ENCODE measurements around the gene ZBTB17. TPM values are rescaled to one million over a fixed set of nuclear protein-coding genes. Genes with fewer than 3 reads are reported as not detected.

ZBTB17 gene
- total and polyA plus RNA-seq, 2 of the 8 experiments (the other 6 are each of a cell fraction or from before 2014, with no cell fraction given) = 24.7 to 36.2 TPM

DNA sequence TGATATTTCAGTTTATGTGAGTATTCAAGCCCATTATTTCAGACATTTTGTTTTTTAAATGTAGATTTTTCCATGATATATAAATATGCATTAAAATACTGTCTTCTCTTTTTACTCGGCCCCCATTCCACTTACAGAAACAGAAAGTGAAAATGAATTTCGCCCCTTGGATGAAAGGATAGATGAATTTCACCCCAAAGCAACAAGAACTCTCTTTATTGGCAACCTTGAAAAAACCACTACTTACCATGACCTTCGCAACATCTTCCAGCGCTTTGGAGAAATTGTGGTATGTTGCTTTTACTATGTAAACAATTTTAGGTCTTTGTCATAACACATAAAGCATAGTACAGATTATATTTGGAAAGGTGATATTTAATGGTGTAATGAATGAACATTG is 59.9 kb downstream of the ZBTB17 start:
- Histone ChIP-seq H2BK120ac (replicated peaks; ENCODE audit: low read depth, low read length) (no peak overlapping the region), H2AK5ac (ENCODE audit: low read depth, low read length) (no peak overlapping the region), H3K18ac (ENCODE audit: extremely low read depth, low read length) (no peak overlapping the region), H3K27ac (ENCODE audit: low read depth, low read length) (no peak overlapping the region), H3K9me3 (ENCODE audit: insufficient read depth in 2 of 2, low read depth in 1 of 2, low read length in 1 of 2) (no peaks in the 10 kb centered on the region), H4K5ac (ENCODE audit: insufficient read length, low read depth, low read length) (no peak overlapping the region), H3K4me3 (ENCODE audit: extremely low read depth in 1 of 4, insufficient read depth in 2 of 4, low read depth in 3 of 4, low read length in 4 of 4) (no peak overlapping the region), H3K23me2 (ENCODE audit: low read depth, low read length) (no peaks in the 10 kb centered on the region), H3K4me2 (ENCODE audit: insufficient read depth in 1 of 2, low read depth in 2 of 2, low read length in 2 of 2) (no peak overlapping the region), H2AFZ (ENCODE audit: low read length) (no peak overlapping the region), H2BK12ac (ENCODE audit: low read depth, low read length) (no peak overlapping the region), H2BK15ac (ENCODE audit: low read length) (no peak overlapping the region), H4K20me1 (replicated peaks in 1 of 2; ENCODE audit: control insufficient read depth in 1 of 2, insufficient read depth in 2 of 2, low read length in 2 of 2) (no peaks in the 10 kb centered on the region), H3K27me3 (replicated peaks in 1 of 4; ENCODE audit: control insufficient read depth in 3 of 4, extremely low read depth in 1 of 4, insufficient read depth in 3 of 4, low read length in 3 of 4) (no peaks in the 10 kb centered on the region), H3K14ac (ENCODE audit: insufficient read length) (no peak overlapping the region), H2BK20ac (ENCODE audit: low read length) (no peak overlapping the region), H2BK5ac (ENCODE audit: low read depth, low read length) (no peak overlapping the region), H3K4me1 (replicated peaks in 1 of 4; ENCODE audit: control insufficient read depth in 3 of 4, insufficient read depth in 4 of 4, low read length in 3 of 4) (no peaks in the 10 kb centered on the region), H3K79me1 (ENCODE audit: low read depth, low read length) (no peaks in the 10 kb centered on the region; the same call in 1 of the 2 replicates), H3K9ac (replicated peaks in 1 of 4; ENCODE audit: extremely low read depth in 1 of 4, low read depth in 3 of 4, low read length in 3 of 4) (no peak overlapping the region), H3K36me3 (ENCODE audit: control insufficient read depth in 2 of 4, insufficient read depth in 4 of 4, low read length in 3 of 4) (peaks cover 2 to 47% (median 16%) of the 10 kb centered on the region in 4 experiments; a peak in 7 of 8 replicates), H4K8ac (ENCODE audit: extremely low read depth, insufficient read depth, low read length) (no peak overlapping the region), H3K79me2 (ENCODE audit: control insufficient read depth in 1 of 2, insufficient read depth in 2 of 2, low read length in 2 of 2) (peaks cover 0 to 4% of the 10 kb centered on the region in 2 experiments; a peak in 2 of 4 replicates), H3K56ac (replicated peaks; ENCODE audit: insufficient read length, low read depth, low read length) (no peak overlapping the region), H3K4ac (replicated peaks; ENCODE audit: insufficient read length, low read depth, low read length) (no peak overlapping the region), H4K91ac (replicated peaks; ENCODE audit: insufficient read length, low read length) (no peak overlapping the region), H3K23ac (ENCODE audit: insufficient read length) (no peak overlapping the region)
- ChIA-PET CTCF (ENCODE audit: partially characterized antibody) (interaction anchor here (1.1 to 1.5 kb wide), 2 partner anchors 19 to 22 kb away, joined by 3 to 11 read pairs; no protein-coding TSS in a partner anchor), POLR2A (ENCODE audit: partially characterized antibody) (no interaction called here)
- 91% methylated on average over 4 of the region's 4 CpGs; no CpG with 5 or more reads in 1 of the 2 experiments for WGBS, 2 experiments (ENCODE audit: extremely low coverage in 1 of 2, insufficient coverage in 1 of 2, insufficient read length in 1 of 2, insufficient replicate concordance in 2 of 2, low coverage in 1 of 2, low lambda C conversion rate in 2 of 2, missing lambda C conversion rate in 1 of 2)
- TF ChIP-seq CTBP2 (IDR thresholded peaks at IDR 0.05; ENCODE audit: borderline replicate concordance, insufficient read depth, insufficient read length, low read length) (no peak), BACH1 (IDR thresholded peaks at IDR 0.05; ENCODE audit: low read length) (no peak), POU5F1 (IDR thresholded peaks at IDR 0.05; ENCODE audit: low read depth, low read length) (no peak), KDM1A (IDR thresholded peaks at IDR 0.05; ENCODE audit: borderline replicate concordance, low read length) (no peak), CHD2 (IDR thresholded peaks at IDR 0.05; ENCODE audit: low read length) (no peak), HDAC2 (IDR thresholded peaks at IDR 0.05; ENCODE audit: borderline replicate concordance in 1 of 2, low read depth in 2 of 2, low read length in 2 of 2) (no peak)
- FAIRE-seq (no peak), DNase-seq (ENCODE audit: low read depth in 1 of 2, low spot score in 2 of 2) (no peak)

Data from H1 (cell line).